ENCODE data around the gene NOPCHAP1.
A peak's percentile ranks its signal among the peaks of the same experiment; 100 is the strongest.
"Not testable (repeated sequence)": the region's sequence is repeated elsewhere in the genome, so short reads cannot be mapped to it uniquely, and the experiment has no call there.

NOPCHAP1 gene

GRCh38 chr12:104975587-104976343 is 10.4 kb upstream of the NOPCHAP1 start:
- Histone ChIP-seq H3K9ac (ENCODE audit: low read depth, low read length, poor library complexity, severe bottlenecking) (no peak overlapping the region), H3K4me1 (ENCODE audit: insufficient read depth, low read length, poor library complexity, severe bottlenecking) (no peaks in the 10 kb centered on the region), H3K4me3 (ENCODE audit: low read length, poor library complexity, severe bottlenecking) (no peak overlapping the region), H3K4me2 (ENCODE audit: low read depth, low read length, poor library complexity, severe bottlenecking) (no peak overlapping the region), H2AFZ (ENCODE audit: low read length) (no peak overlapping the region), H3K9me3 (ENCODE audit: insufficient read depth, low read depth, low read length) (no peaks in the 10 kb centered on the region), H3K36me3 (ENCODE audit: insufficient read depth, low read length) (no peaks in the 10 kb centered on the region), H4K20me1 (ENCODE audit: insufficient read depth, low read length, poor library complexity, severe bottlenecking) (no peaks in the 10 kb centered on the region), H3K79me2 (ENCODE audit: insufficient read depth, low read length) (no peaks in the 10 kb centered on the region), H3K27me3 (ENCODE audit: insufficient read depth, low read length, poor library complexity, severe bottlenecking) (no peaks in the 10 kb centered on the region), H3F3A (ENCODE audit: low read depth) (no peaks in the 10 kb centered on the region), H3K9me2 (replicated peaks; ENCODE audit: low read depth, low read length) (no peaks in the 10 kb centered on the region)
- TF ChIP-seq EZH2phosphoT487 (IDR thresholded peaks at IDR 0.05; ENCODE audit: borderline replicate concordance) (no peak), CTCF (conservative IDR thresholded peaks at IDR 0.05; ENCODE audit: low read length) (no peak)

- Histone ChIP-seq H3F3A (ENCODE audit: low read depth) (no peaks in the 10 kb centered on the region), H2AFZ (ENCODE audit: low read length) (no peak overlapping the region), H3K36me3 (ENCODE audit: insufficient read depth, low read length) (no peaks in the 10 kb centered on the region), H3K9ac (ENCODE audit: low read depth, low read length, poor library complexity, severe bottlenecking) (no peak overlapping the region), H3K9me2 (replicated peaks; ENCODE audit: low read depth, low read length) (no peaks in the 10 kb centered on the region), H3K9me3 (ENCODE audit: insufficient read depth, low read depth, low read length) (no peaks in the 10 kb centered on the region), H3K4me3 (ENCODE audit: low read length, poor library complexity, severe bottlenecking) (no peak overlapping the region), H3K79me2 (ENCODE audit: insufficient read depth, low read length) (no peaks in the 10 kb centered on the region), H4K20me1 (ENCODE audit: insufficient read depth, low read length, poor library complexity, severe bottlenecking) (no peaks in the 10 kb centered on the region), H3K4me1 (ENCODE audit: insufficient read depth, low read length, poor library complexity, severe bottlenecking) (no peaks in the 10 kb centered on the region), H3K4me2 (ENCODE audit: low read depth, low read length, poor library complexity, severe bottlenecking) (no peak overlapping the region), H3K27me3 (ENCODE audit: insufficient read depth, low read length, poor library complexity, severe bottlenecking) (no peaks in the 10 kb centered on the region)
- TF ChIP-seq EZH2phosphoT487 (IDR thresholded peaks at IDR 0.05; ENCODE audit: borderline replicate concordance) (no peak), CTCF (conservative IDR thresholded peaks at IDR 0.05; ENCODE audit: low read length) (peak; percentile 32; the same call in 1 of the 2 replicates)
Measured at GRCh38 chr12:104976703-104977102, 9.4 kb upstream of the NOPCHAP1 start.

GRCh38 chr12:104977688-104978087 is 8.4 kb upstream of the NOPCHAP1 start:
- not testable (repeated sequence) for H3K9me3 ChIP-seq (ENCODE audit: insufficient read depth, low read depth, low read length); H3K4me2 ChIP-seq (ENCODE audit: low read depth, low read length, poor library complexity, severe bottlenecking); H3K4me3 ChIP-seq (ENCODE audit: low read length, poor library complexity, severe bottlenecking); H3K4me1 ChIP-seq (ENCODE audit: insufficient read depth, low read length, poor library complexity, severe bottlenecking); H3K9ac ChIP-seq (ENCODE audit: low read depth, low read length, poor library complexity, severe bottlenecking); H3K9me2 ChIP-seq (replicated peaks; ENCODE audit: low read depth, low read length); H3K36me3 ChIP-seq (ENCODE audit: insufficient read depth, low read length); H2AFZ ChIP-seq (ENCODE audit: low read length); H3K27me3 ChIP-seq (ENCODE audit: insufficient read depth, low read length, poor library complexity, severe bottlenecking); H3K79me2 ChIP-seq (ENCODE audit: insufficient read depth, low read length); H4K20me1 ChIP-seq (ENCODE audit: insufficient read depth, low read length, poor library complexity, severe bottlenecking); H3F3A ChIP-seq (ENCODE audit: low read depth)

GRCh38 chr12:104985206-104985605 is 910 bp upstream of the NOPCHAP1 start:
- Histone ChIP-seq H3K9me3 (ENCODE audit: insufficient read depth, low read depth, low read length) (no peaks in the 10 kb centered on the region), H3K79me2 (ENCODE audit: insufficient read depth, low read length) (peaks cover 31% of the 10 kb centered on the region), H3K27me3 (ENCODE audit: insufficient read depth, low read length, poor library complexity, severe bottlenecking) (no peaks in the 10 kb centered on the region), H3K4me1 (ENCODE audit: insufficient read depth, low read length, poor library complexity, severe bottlenecking) (peaks cover 31% of the 10 kb centered on the region), H3K4me3 (ENCODE audit: low read length, poor library complexity, severe bottlenecking) (peak overlapping the region; percentile 79), H3K9me2 (replicated peaks; ENCODE audit: low read depth, low read length) (no peaks in the 10 kb centered on the region), H3K36me3 (ENCODE audit: insufficient read depth, low read length) (no peaks in the 10 kb centered on the region), H3K9ac (ENCODE audit: low read depth, low read length, poor library complexity, severe bottlenecking) (no peak overlapping the region), H3K4me2 (ENCODE audit: low read depth, low read length, poor library complexity, severe bottlenecking) (peak overlapping the region; percentile 86), H3F3A (ENCODE audit: low read depth) (no peaks in the 10 kb centered on the region), H4K20me1 (ENCODE audit: insufficient read depth, low read length, poor library complexity, severe bottlenecking) (peaks cover 6% of the 10 kb centered on the region), H2AFZ (ENCODE audit: low read length) (peak overlapping the region; percentile 92; the same call in 1 of the 2 replicates)
- TF ChIP-seq CTCF (conservative IDR thresholded peaks at IDR 0.05; ENCODE audit: low read length): no peak
- no peak for TF ChIP-seq EZH2phosphoT487 (IDR thresholded peaks at IDR 0.05; ENCODE audit: borderline replicate concordance)
